Prostate gland (tissue), 2 donors: ENCODE data around the gene KRT76. TPM values are rescaled to one million over a fixed set of nuclear protein-coding genes. Genes with fewer than 3 reads are reported as not detected.

Source experiments
- DNase-seq: peaks from one replicate; pipeline ENCODE4 v3.0.0-alpha.2; 2019; ENCODE audit warnings: low spot score
- H3K27ac ChIP-seq, 2 donors: fragments of 200-600 bp; sonication (generic); 2 replicates each; pipeline ENCODE4 v1.5.1; 2017 to 2019
- H3K27me3 ChIP-seq: fragments of 200-600 bp; sonication (generic); replicated peaks from 2 replicates; pipeline ENCODE4 v1.5.1; 2019; ENCODE audit not compliant: insufficient read depth
- H3K36me3 ChIP-seq, 2 donors: fragments of 200-600 bp; sonication (generic); 1 replicate in 1 of 2; 2 replicates in 1 of 2; pipeline versions ENCODE4 v1.5.1 to v1.8.1; 2017 to 2019
- H3K4me1 ChIP-seq: fragments of 200-600 bp; sonication (generic); replicated peaks from 2 replicates; pipeline ENCODE4 v1.5.1; 2019
- H3K4me3 ChIP-seq, 2 donors: fragments of 200-600 bp; sonication (generic); 2 replicates each; pipeline ENCODE4 v1.5.1; 2017 to 2019
- H3K9me3 ChIP-seq: fragments of 200-600 bp; sonication (generic); 2 replicates; pipeline ENCODE4 v1.5.1; 2017
- POLR2A ChIP-seq: fragments of 450-650 bp; IDR thresholded peaks from one replicate; pipeline ENCODE4 v1.6.1; 2016; ENCODE audit warnings: antibody characterized with exemption, mild to moderate bottlenecking
- POLR2AphosphoS5 ChIP-seq: sonication (generic); formaldehyde crosslinking; IDR thresholded peaks from one replicate; pipeline ENCODE4 v1.6.1; 2017; ENCODE audit warnings: antibody characterized with exemption
- WGBS: methylation state at CpG from one replicate; pipeline ENCODE4 v1.1.5; 2018; 5-methylcytosine and 5-hydroxymethylcytosine counted together
- intact Hi-C: fragments of 100-400 bp; cut with DNase I; formaldehyde crosslinking; loops from one replicate; pipeline ENCODE4 v1.14.2; 2022
- small RNA-seq, 2 donors: library from RNA; depleted of rRNA; stranded (forward); fragments of <200 nt; gene quantifications; one replicate each; pipeline ENCODE3, GENCODE V24; 2016
- total RNA-seq, 2 donors: library from RNA; depleted of rRNA; stranded (reverse); fragments of >200 nt; gene quantifications; one replicate each; pipeline ENCODE4 v1.1.0, GENCODE V29; 2016
- TF ChIP-seq, protein P1 (sequence below), 4 experiments: fragments of 200-600 bp in 2 of 4; fragments of 450-650 bp in 2 of 4; sonication (generic) in 2 of 4; IDR thresholded peaks; 1 replicate in 3 of 4; 2 replicates in 1 of 4; pipeline ENCODE4 v1.5.1; 2016 to 2019; ENCODE audit warnings: antibody characterized with exemption in 4 of 4, mild to moderate bottlenecking in 2 of 4, moderate library complexity in 2 of 4

The KRT76 gene
- total RNA-seq, 2 donors from 2014 or later: not detected

DNA sequence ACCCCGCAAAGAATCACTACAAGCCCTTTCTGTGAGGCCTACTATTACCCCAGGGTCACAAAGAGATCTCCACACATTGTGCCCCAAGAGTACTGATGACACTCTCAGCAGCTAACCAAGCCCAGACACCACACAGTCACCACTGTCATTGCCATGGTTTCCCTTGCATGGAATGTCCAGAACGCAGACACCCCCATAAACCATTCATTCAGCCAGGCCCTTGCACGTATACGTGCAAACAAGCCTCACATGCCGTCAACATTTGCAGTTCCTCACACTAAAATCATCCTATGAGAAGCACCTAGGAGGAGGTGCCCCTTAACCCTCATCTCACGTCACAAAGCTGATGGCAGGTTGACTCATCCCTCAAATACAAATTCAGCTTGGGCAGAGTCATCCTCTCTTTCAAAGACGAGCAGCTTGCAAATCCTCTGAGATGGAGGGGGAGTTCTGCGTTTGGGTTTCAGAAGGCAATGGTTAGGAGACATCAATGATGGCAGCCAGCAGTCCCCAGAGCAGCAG is 56.7 kb downstream of the KRT76 start:
- Histone ChIP-seq H3K9me3 (no peaks in the 10 kb centered on the region), H3K4me3 (no peak overlapping the region), H3K4me1 (no peaks in the 10 kb centered on the region), H3K27ac (no peak overlapping the region), H3K36me3 (no peaks in the 10 kb centered on the region), H3K27me3 (no peaks in the 10 kb centered on the region)
- intact Hi-C loops: no loop called here
- TF ChIP-seq, protein P1, sequence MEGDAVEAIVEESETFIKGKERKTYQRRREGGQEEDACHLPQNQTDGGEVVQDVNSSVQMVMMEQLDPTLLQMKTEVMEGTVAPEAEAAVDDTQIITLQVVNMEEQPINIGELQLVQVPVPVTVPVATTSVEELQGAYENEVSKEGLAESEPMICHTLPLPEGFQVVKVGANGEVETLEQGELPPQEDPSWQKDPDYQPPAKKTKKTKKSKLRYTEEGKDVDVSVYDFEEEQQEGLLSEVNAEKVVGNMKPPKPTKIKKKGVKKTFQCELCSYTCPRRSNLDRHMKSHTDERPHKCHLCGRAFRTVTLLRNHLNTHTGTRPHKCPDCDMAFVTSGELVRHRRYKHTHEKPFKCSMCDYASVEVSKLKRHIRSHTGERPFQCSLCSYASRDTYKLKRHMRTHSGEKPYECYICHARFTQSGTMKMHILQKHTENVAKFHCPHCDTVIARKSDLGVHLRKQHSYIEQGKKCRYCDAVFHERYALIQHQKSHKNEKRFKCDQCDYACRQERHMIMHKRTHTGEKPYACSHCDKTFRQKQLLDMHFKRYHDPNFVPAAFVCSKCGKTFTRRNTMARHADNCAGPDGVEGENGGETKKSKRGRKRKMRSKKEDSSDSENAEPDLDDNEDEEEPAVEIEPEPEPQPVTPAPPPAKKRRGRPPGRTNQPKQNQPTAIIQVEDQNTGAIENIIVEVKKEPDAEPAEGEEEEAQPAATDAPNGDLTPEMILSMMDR (IDR thresholded peaks at IDR 0.05): no peak
- TF ChIP-seq POLR2AphosphoS5 (no peak), POLR2A (no peak)
- WGBS: 78% methylated on average over 8 of the region's 8 CpGs
- no peak for DNase-seq

Small RNA genes lying within 50 kb of the gene (small RNA-seq; reads per million reads assigned to genes)
- 0 reads per million in 2 donors for gene AC107016.2

Other genes starting within 250 kb of the KRT76 start
- not detected for gene KRT71, start 224.2 kb downstream of the KRT76 start, total RNA-seq
- under 1 TPM; 0.05 to 0.45 TPM for gene KRT74, start 203.5 kb downstream of the KRT76 start, total RNA-seq
- gene KRT72, start 175.9 kb downstream of the KRT76 start, total RNA-seq: 10 to 100 TPM in 1 of 2 donors, not detected in 1; 22.1 TPM
- not detected for gene KRT73, start 158.8 kb downstream of the KRT76 start, total RNA-seq
- gene KRT2, start 125.1 kb downstream of the KRT76 start, total RNA-seq: 1 to 10 TPM in 1 of 2 donors, under 1 TPM in 1; 0.41 to 5.1 TPM
- 10 to 100 TPM in 1 of 2 donors, 1 to 10 TPM in 1; 1.5 to 18.1 TPM for gene KRT1, start 96.9 kb downstream of the KRT76 start, total RNA-seq
- gene KRT77, start 73.8 kb downstream of the KRT76 start, total RNA-seq: under 1 TPM; 0.09 to 0.57 TPM
- not detected for gene KRT3, start 18.8 kb upstream of the KRT76 start, total RNA-seq
- gene KRT4, start 36.8 kb upstream of the KRT76 start, total RNA-seq: 10 to 100 TPM in 1 of 2 donors, 1 to 10 TPM in 1; 6.4 to 12.7 TPM
- not detected for gene KRT79, start 57.0 kb upstream of the KRT76 start, total RNA-seq
- 1 to 10 TPM in 1 of 2 donors, not detected in 1; 1.0 TPM for gene KRT78, start 71.6 kb upstream of the KRT76 start, total RNA-seq
- gene KRT8, start 127.7 kb upstream of the KRT76 start, total RNA-seq: 100 to 1,000 TPM; 182 to 536 TPM
- 100 to 1,000 TPM; 211 to 737 TPM for gene KRT18, start 171.8 kb upstream of the KRT76 start, total RNA-seq
- 100 to 1,000 TPM; 419 to 458 TPM for gene EIF4B, start 229.1 kb upstream of the KRT76 start, total RNA-seq